HCT116 (cell line): ENCODE results near the gene POLR1B.

Experiments used
- CBX3 ChIP-seq: IDR thresholded peaks from 2 replicates; pipeline ENCODE4 v1.6.1; 2012; ENCODE audit warnings: low read depth
- EZH2 ChIP-seq: fragments of 200-600 bp; sonication (generic); IDR thresholded peaks from 2 replicates; pipeline ENCODE4 v1.6.1; 2017; ENCODE audit warnings: antibody characterized with exemption, mixed run types
- JUND ChIP-seq: IDR thresholded peaks from 2 replicates; pipeline ENCODE4 v1.6.1; 2012
- POLR2A ChIP-seq: IDR thresholded peaks from 2 replicates; pipeline ENCODE4 v1.7.0; 2011; ENCODE audit warnings: borderline replicate concordance; ENCODE audit not compliant: insufficient read depth, insufficient read length; ENCODE audit errors: extremely low read depth
- POLR2AphosphoS5 ChIP-seq: IDR thresholded peaks from 2 replicates; pipeline ENCODE4 v1.6.1; 2011; ENCODE audit warnings: mild to moderate bottlenecking, low read depth, low read length, moderate library complexity
- SP1 ChIP-seq: IDR thresholded peaks from 2 replicates; pipeline ENCODE4 v1.6.1; 2012; ENCODE audit warnings: low read depth
- YY1 ChIP-seq: IDR thresholded peaks from 2 replicates; pipeline ENCODE4 v1.6.1; 2011; ENCODE audit warnings: low read length, low read depth, moderate library complexity, mild to moderate bottlenecking; ENCODE audit not compliant: insufficient replicate concordance; ENCODE audit errors: extremely low read depth
- ZNF274 ChIP-seq: fragments of 200-500 bp; sonication (Bioruptor generic); IDR thresholded peaks from 2 replicates; pipeline ENCODE4 v1.6.1; 2014; ENCODE audit warnings: mild to moderate bottlenecking, low read depth, low read length, inconsistent platforms
- TF ChIP-seq, protein P1 (sequence below): IDR thresholded peaks from 2 replicates; pipeline ENCODE4 v1.6.1; 2012
- TF ChIP-seq, protein P2 (sequence below), 3 experiments: fragments of 200-600 bp in 1 of 3; sonication (generic) in 1 of 3; IDR thresholded peaks in 2 of 3; conservative IDR thresholded peaks in 1 of 3; 2 replicates each; pipeline ENCODE4 v1.5.1; 2012 to 2017; ENCODE audit warnings: low read depth in 2 of 3, low read length in 2 of 3, antibody characterized with exemption in 1 of 3, borderline replicate concordance in 1 of 3, control low read depth in 1 of 3, mild to moderate bottlenecking in 1 of 3, mixed read lengths in 1 of 3, mixed run types in 1 of 3, moderate library complexity in 1 of 3; ENCODE audit not compliant: insufficient read depth in 1 of 3
- TF ChIP-seq, protein P3 (sequence below): IDR thresholded peaks from 2 replicates; pipeline ENCODE4 v1.6.1; 2012; ENCODE audit warnings: low read depth

DNA sequence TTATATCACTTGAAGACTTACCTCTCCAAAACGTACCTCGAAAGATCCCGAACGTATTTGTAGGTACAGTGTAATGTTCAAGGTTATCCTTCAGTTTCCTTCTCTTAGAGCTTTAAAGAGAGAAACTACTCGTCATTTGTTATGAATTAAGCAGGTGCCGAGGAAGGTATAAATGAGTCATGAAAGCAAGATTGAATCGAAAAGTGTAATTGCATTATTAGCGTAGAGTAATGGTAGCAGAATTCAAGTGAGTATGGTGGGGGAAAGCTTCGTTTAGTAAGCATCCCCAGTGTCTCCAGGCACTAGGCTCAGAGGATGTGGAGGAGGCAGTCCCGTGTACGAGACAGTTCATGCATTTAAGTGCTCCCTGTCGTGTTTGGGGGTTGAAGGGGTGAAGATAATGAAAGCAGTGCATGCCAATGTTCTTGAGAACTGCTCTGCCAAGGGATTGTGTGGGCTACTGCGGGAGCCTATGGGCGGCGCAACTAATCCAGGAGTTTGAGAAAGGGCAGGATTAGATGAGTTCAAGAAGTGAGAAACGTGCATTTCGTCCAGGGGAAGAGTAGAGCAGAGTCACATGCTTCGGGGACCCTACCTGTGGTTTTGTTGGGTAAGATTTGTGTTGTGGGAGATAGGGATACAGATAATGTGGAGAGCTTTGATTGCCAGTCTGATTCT lies 858 bp downstream of the POLR1B start:
- TF ChIP-seq POLR2A (no peak), YY1 (no peak), EZH2 (no peak), ZNF274 (no peak), JUND (no peak), POLR2AphosphoS5 (no peak; the same call in 1 of the 2 replicates), CBX3 (no peak), SP1 (no peak)
- TF ChIP-seq, protein P1, sequence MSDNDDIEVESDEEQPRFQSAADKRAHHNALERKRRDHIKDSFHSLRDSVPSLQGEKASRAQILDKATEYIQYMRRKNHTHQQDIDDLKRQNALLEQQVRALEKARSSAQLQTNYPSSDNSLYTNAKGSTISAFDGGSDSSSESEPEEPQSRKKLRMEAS: no peak; the same call in 1 of the 2 replicates
- TF ChIP-seq, protein P2, sequence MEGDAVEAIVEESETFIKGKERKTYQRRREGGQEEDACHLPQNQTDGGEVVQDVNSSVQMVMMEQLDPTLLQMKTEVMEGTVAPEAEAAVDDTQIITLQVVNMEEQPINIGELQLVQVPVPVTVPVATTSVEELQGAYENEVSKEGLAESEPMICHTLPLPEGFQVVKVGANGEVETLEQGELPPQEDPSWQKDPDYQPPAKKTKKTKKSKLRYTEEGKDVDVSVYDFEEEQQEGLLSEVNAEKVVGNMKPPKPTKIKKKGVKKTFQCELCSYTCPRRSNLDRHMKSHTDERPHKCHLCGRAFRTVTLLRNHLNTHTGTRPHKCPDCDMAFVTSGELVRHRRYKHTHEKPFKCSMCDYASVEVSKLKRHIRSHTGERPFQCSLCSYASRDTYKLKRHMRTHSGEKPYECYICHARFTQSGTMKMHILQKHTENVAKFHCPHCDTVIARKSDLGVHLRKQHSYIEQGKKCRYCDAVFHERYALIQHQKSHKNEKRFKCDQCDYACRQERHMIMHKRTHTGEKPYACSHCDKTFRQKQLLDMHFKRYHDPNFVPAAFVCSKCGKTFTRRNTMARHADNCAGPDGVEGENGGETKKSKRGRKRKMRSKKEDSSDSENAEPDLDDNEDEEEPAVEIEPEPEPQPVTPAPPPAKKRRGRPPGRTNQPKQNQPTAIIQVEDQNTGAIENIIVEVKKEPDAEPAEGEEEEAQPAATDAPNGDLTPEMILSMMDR (IDR thresholded peaks at IDR 0.05 in 2 of 3, conservative IDR thresholded peaks at IDR 0.05 in 1 of 3; ENCODE audit: borderline replicate concordance in 1 of 3, insufficient read depth in 1 of 3, low read depth in 2 of 3, low read length in 2 of 3): 0 out of 6 replicates have a peak, but pooled peaks of 1 of the 3 experiments have one; percentile 6
- TF ChIP-seq, protein P3, sequence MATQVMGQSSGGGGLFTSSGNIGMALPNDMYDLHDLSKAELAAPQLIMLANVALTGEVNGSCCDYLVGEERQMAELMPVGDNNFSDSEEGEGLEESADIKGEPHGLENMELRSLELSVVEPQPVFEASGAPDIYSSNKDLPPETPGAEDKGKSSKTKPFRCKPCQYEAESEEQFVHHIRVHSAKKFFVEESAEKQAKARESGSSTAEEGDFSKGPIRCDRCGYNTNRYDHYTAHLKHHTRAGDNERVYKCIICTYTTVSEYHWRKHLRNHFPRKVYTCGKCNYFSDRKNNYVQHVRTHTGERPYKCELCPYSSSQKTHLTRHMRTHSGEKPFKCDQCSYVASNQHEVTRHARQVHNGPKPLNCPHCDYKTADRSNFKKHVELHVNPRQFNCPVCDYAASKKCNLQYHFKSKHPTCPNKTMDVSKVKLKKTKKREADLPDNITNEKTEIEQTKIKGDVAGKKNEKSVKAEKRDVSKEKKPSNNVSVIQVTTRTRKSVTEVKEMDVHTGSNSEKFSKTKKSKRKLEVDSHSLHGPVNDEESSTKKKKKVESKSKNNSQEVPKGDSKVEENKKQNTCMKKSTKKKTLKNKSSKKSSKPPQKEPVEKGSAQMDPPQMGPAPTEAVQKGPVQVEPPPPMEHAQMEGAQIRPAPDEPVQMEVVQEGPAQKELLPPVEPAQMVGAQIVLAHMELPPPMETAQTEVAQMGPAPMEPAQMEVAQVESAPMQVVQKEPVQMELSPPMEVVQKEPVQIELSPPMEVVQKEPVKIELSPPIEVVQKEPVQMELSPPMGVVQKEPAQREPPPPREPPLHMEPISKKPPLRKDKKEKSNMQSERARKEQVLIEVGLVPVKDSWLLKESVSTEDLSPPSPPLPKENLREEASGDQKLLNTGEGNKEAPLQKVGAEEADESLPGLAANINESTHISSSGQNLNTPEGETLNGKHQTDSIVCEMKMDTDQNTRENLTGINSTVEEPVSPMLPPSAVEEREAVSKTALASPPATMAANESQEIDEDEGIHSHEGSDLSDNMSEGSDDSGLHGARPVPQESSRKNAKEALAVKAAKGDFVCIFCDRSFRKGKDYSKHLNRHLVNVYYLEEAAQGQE: no peak
